Suprapubic skin (tissue), 4 donors: ENCODE measurements around the gene HIGD1A.

Source experiments
- EP300 ChIP-seq: sonication (generic); formaldehyde crosslinking; IDR thresholded peaks from one replicate; pipeline ENCODE4 v1.6.1; 2017; ENCODE audit warnings: antibody characterized with exemption
- POLR2AphosphoS5 ChIP-seq, 3 donors: sonication (generic); formaldehyde crosslinking; IDR thresholded peaks; one replicate each; pipeline ENCODE4 v1.6.1; 2017; ENCODE audit warnings: antibody characterized with exemption in 3 of 3
- TF ChIP-seq, protein P1 (sequence below), 2 donors: fragments of 200-600 bp in 1 of 2; fragments of 450-650 bp in 1 of 2; sonication (generic) in 1 of 2; IDR thresholded peaks; one replicate each; pipeline ENCODE4 v1.5.1; 2016 to 2019; ENCODE audit warnings: antibody characterized with exemption in 2 of 2, mild to moderate bottlenecking in 1 of 2, moderate library complexity in 1 of 2

GRCh38 chr3:42736531-42736930, 67.8 kb downstream of the HIGD1A start:
- TF ChIP-seq EP300 = no peak
- TF ChIP-seq, protein P1, sequence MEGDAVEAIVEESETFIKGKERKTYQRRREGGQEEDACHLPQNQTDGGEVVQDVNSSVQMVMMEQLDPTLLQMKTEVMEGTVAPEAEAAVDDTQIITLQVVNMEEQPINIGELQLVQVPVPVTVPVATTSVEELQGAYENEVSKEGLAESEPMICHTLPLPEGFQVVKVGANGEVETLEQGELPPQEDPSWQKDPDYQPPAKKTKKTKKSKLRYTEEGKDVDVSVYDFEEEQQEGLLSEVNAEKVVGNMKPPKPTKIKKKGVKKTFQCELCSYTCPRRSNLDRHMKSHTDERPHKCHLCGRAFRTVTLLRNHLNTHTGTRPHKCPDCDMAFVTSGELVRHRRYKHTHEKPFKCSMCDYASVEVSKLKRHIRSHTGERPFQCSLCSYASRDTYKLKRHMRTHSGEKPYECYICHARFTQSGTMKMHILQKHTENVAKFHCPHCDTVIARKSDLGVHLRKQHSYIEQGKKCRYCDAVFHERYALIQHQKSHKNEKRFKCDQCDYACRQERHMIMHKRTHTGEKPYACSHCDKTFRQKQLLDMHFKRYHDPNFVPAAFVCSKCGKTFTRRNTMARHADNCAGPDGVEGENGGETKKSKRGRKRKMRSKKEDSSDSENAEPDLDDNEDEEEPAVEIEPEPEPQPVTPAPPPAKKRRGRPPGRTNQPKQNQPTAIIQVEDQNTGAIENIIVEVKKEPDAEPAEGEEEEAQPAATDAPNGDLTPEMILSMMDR (IDR thresholded peaks at IDR 0.05) = no peak
- no peak for TF ChIP-seq POLR2AphosphoS5 (IDR thresholded peaks at IDR 0.05)
